ENCODE data around the gene DGKB.
A peak's percentile ranks its signal among the peaks of the same experiment; 100 is the strongest.

DNA sequence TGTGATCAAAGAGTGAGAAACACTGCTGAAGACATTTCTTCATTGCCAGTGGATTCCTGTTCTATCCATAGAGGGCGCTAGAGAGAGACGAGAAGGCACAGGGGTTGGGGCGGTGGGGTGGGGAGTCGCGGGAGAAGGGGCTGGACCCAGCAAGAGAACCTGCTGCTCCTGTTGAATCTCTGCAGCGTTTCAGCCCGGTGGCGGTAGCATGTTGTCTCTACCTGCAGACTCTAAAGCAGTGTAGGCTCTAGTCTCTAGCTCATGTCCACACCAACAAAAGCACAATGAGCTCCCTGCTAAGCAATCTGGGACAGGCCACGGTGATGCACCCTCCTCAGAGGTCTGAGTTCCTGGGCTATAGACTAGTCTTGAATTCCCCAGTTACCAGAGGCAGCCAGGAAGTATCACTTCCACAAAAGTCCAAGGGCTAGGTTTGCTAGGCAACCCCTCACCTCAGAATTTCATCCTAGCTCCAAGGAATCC, 167.7 kb downstream of the DGKB start:
- TF ChIP-seq CTCF (IDR thresholded peaks at IDR 0.05) (peak; percentile 47), SIN3A (IDR thresholded peaks at IDR 0.05; ENCODE audit: borderline replicate concordance, insufficient read depth, low read depth, low read length) (no peak)
- TF ChIP-seq, protein P1, sequence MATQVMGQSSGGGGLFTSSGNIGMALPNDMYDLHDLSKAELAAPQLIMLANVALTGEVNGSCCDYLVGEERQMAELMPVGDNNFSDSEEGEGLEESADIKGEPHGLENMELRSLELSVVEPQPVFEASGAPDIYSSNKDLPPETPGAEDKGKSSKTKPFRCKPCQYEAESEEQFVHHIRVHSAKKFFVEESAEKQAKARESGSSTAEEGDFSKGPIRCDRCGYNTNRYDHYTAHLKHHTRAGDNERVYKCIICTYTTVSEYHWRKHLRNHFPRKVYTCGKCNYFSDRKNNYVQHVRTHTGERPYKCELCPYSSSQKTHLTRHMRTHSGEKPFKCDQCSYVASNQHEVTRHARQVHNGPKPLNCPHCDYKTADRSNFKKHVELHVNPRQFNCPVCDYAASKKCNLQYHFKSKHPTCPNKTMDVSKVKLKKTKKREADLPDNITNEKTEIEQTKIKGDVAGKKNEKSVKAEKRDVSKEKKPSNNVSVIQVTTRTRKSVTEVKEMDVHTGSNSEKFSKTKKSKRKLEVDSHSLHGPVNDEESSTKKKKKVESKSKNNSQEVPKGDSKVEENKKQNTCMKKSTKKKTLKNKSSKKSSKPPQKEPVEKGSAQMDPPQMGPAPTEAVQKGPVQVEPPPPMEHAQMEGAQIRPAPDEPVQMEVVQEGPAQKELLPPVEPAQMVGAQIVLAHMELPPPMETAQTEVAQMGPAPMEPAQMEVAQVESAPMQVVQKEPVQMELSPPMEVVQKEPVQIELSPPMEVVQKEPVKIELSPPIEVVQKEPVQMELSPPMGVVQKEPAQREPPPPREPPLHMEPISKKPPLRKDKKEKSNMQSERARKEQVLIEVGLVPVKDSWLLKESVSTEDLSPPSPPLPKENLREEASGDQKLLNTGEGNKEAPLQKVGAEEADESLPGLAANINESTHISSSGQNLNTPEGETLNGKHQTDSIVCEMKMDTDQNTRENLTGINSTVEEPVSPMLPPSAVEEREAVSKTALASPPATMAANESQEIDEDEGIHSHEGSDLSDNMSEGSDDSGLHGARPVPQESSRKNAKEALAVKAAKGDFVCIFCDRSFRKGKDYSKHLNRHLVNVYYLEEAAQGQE (IDR thresholded peaks at IDR 0.05; ENCODE audit: insufficient read depth in 1 of 2, low read depth in 2 of 2, low read length in 1 of 2), result no peak
